ENCODE data around the gene TPM3. TPM values are rescaled to one million over a fixed set of nuclear protein-coding genes. Genes with fewer than 3 reads are reported as not detected.

The TPM3 gene
- total RNA-seq, 2 experiments from 2014 or later = 654 to 664 TPM

Small RNAs within 50 kb of the gene (microRNA-seq; reads per million reads assigned to microRNA genes)
- gene MIR190B = 30.2 reads per million, percentile 37 among the genes with 10 or more reads in this experiment

Other genes with a start within 250 kb of the TPM3 start
- 100 to 1,000 TPM; 173 to 183 TPM for gene DENND4B, start 245.4 kb downstream of the TPM3 start, total RNA-seq
- gene CRTC2, start 233.5 kb downstream of the TPM3 start, total RNA-seq = 100 to 1,000 TPM; 104 to 115 TPM
- gene SLC39A1, start 228.6 kb downstream of the TPM3 start, total RNA-seq = 10 to 100 TPM; 29.6 to 31.1 TPM
- 10 to 100 TPM in 1 of 2 experiments, 1 to 10 TPM in 1; 8.2 to 10.0 TPM for gene CREB3L4, start 224.2 kb downstream of the TPM3 start, total RNA-seq
- gene JTB, start 214.4 kb downstream of the TPM3 start, total RNA-seq = 100 to 1,000 TPM; 118 TPM
- gene RAB13, start 205.8 kb downstream of the TPM3 start, total RNA-seq = 1 to 10 TPM; 7.5 to 8.0 TPM
- 1,000 to 10,000 TPM; 3,346 to 3,734 TPM for gene RPS27, start 201.3 kb downstream of the TPM3 start, total RNA-seq
- gene NUP210L, start 37.0 kb downstream of the TPM3 start, total RNA-seq = under 1 TPM; 0.11 to 0.17 TPM
- gene CFAP141, start 14.2 kb upstream of the TPM3 start, total RNA-seq = not detected
- gene UBAP2L, start 28.9 kb upstream of the TPM3 start, total RNA-seq = 100 to 1,000 TPM; 192 to 195 TPM
- gene HAX1, start 80.5 kb upstream of the TPM3 start, total RNA-seq = 100 to 1,000 TPM in 1 of 2 experiments, 10 to 100 TPM in 1; 99.7 to 102 TPM
- not detected for gene AQP10, start 129.0 kb upstream of the TPM3 start, total RNA-seq
- 10 to 100 TPM; 91.2 to 95.4 TPM for gene ATP8B2, start 133.4 kb upstream of the TPM3 start, total RNA-seq
- gene IL6R, start 213.2 kb upstream of the TPM3 start, total RNA-seq = 1 to 10 TPM; 4.6 to 6.3 TPM

Measured in activated naive CD8-positive, alpha-beta T cell treated with anti-CD3 and anti-CD28 coated beads, Interleukin-2, amount 10 ng/mL, durations not matched to agents 7 days and 5 days (primary cell).